H1 (cell line): ENCODE measurements around the gene HSPBAP1. TPM values are rescaled to one million over a fixed set of nuclear protein-coding genes. Genes with fewer than 3 reads are reported as not detected.

Source experiments
- ATF2 ChIP-seq: IDR thresholded peaks from 2 replicates; pipeline ENCODE4 v1.6.1; 2012; ENCODE audit warnings: low read length, inconsistent platforms
- CHD7 ChIP-seq: fragments of 300-600 bp; sonication (generic); IDR thresholded peaks from 2 replicates; pipeline ENCODE4 v1.7.1; 2012; ENCODE audit warnings: low read length, moderate library complexity, mild to moderate bottlenecking, inconsistent platforms; ENCODE audit not compliant: insufficient replicate concordance
- EGR1 ChIP-seq: IDR thresholded peaks from 2 replicates; pipeline ENCODE4 v1.6.1; 2011; ENCODE audit warnings: low read depth, low read length, borderline replicate concordance
- KDM1A ChIP-seq: fragments of 200-600, 300-600 bp; sonication (generic); IDR thresholded peaks from 2 replicates; pipeline ENCODE4 v1.7.1; 2016; ENCODE audit warnings: mild to moderate bottlenecking, low read length, borderline replicate concordance
- RXRA ChIP-seq: IDR thresholded peaks from 2 replicates; pipeline ENCODE4 v1.6.1; 2011; ENCODE audit warnings: low read depth, mild to moderate bottlenecking, low read length, moderate library complexity; ENCODE audit not compliant: insufficient read depth
- SAP30 ChIP-seq: fragments of 300-600 bp; sonication (generic); IDR thresholded peaks from 2 replicates; pipeline ENCODE4 v1.7.1; 2012; ENCODE audit warnings: low read length, moderate library complexity, mild to moderate bottlenecking, inconsistent platforms; ENCODE audit not compliant: insufficient read depth, insufficient replicate concordance
- SP4 ChIP-seq: IDR thresholded peaks from 2 replicates; pipeline ENCODE4 v1.6.1; 2012; ENCODE audit warnings: low read length, inconsistent platforms
- ZNF274 ChIP-seq: IDR thresholded peaks from 2 replicates; pipeline ENCODE4 v1.7.0; 2012; ENCODE audit warnings: low read length, borderline replicate concordance; ENCODE audit errors: extremely low read depth
- polyA plus RNA-seq, 7 experiments: library from polyadenylated mRNA; depleted of rRNA in 3 of 7; stranded (reverse) in 5 of 7; unstranded in 2 of 7; fragments of >200 nt in 5 of 7; fragments of 200-250 nt in 2 of 7; gene quantifications; 1 replicate in 5 of 7; 2 replicates in 1 of 7; 4 replicates in 1 of 7; pipeline versions ENCODE4 v1.2.1 to v1.2.3, GENCODE V29; 2011 to 2013; ENCODE audit warnings: missing spikeins in 2 of 7, mixed read lengths in 2 of 7
- total RNA-seq: library from RNA; stranded (reverse); fragmentation: NEBNext Ultra II Directional; extraction: Animal tissue kit (Norgen Biotek cat#: 25700); gene quantifications from 2 replicates; pipeline ENCODE4 v1.2.1, GENCODE V29; 2021

HSPBAP1 gene
- total and polyA plus RNA-seq, 2 of the 8 experiments (the other 6 are each of a cell fraction or from before 2014, with no cell fraction given) = 7.5 to 8.3 TPM

GRCh38 chr3:122695927-122696561 is 97.6 kb downstream of the HSPBAP1 start (continued):
- TF ChIP-seq CHD7 = no peak
- TF ChIP-seq SP4 = no peak
- TF ChIP-seq ATF2 = no peak
- no peak for TF ChIP-seq SAP30
- no peak for TF ChIP-seq KDM1A
- no peak for TF ChIP-seq EGR1
- TF ChIP-seq RXRA = no peak
- TF ChIP-seq ZNF274 = no peak
